Hepatocyte (in vitro differentiated cells): ENCODE data around the gene PKP3.

Experiments used
- EZH2 ChIP-seq: fragments of 200-600 bp; sonication (generic); IDR thresholded peaks from 2 replicates; pipeline ENCODE4 v1.6.1; 2016; ENCODE audit warnings: antibody characterized with exemption, mild to moderate bottlenecking, borderline replicate concordance
- TF ChIP-seq, protein P1 (sequence below): fragments of 200-600 bp; sonication (generic); IDR thresholded peaks from 2 replicates; pipeline ENCODE4 v1.5.1; 2016; ENCODE audit warnings: antibody characterized with exemption, mild to moderate bottlenecking; ENCODE audit not compliant: poor library complexity

GRCh38 chr11:357582-357981, 36.4 kb upstream of the PKP3 start:
- TF ChIP-seq, protein P1, sequence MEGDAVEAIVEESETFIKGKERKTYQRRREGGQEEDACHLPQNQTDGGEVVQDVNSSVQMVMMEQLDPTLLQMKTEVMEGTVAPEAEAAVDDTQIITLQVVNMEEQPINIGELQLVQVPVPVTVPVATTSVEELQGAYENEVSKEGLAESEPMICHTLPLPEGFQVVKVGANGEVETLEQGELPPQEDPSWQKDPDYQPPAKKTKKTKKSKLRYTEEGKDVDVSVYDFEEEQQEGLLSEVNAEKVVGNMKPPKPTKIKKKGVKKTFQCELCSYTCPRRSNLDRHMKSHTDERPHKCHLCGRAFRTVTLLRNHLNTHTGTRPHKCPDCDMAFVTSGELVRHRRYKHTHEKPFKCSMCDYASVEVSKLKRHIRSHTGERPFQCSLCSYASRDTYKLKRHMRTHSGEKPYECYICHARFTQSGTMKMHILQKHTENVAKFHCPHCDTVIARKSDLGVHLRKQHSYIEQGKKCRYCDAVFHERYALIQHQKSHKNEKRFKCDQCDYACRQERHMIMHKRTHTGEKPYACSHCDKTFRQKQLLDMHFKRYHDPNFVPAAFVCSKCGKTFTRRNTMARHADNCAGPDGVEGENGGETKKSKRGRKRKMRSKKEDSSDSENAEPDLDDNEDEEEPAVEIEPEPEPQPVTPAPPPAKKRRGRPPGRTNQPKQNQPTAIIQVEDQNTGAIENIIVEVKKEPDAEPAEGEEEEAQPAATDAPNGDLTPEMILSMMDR = no peak
- no peak for TF ChIP-seq EZH2
